HepG2 (cell line): ENCODE results near the gene ELP4.

Experiments used
- HDAC2 ChIP-seq: sonication (generic); formaldehyde crosslinking; IDR thresholded peaks from 2 replicates; pipeline ENCODE4 v1.4.0; 2020; ENCODE audit warnings: missing genetic modification reagents
- HNRNPL ChIP-seq: fragments of 200-400 bp; formaldehyde crosslinking; IDR thresholded peaks from 2 replicates; pipeline ENCODE4 v1.6.1; 2017; ENCODE audit warnings: mild to moderate bottlenecking, low read depth, low read length
- POLR2A ChIP-seq, 2 experiments: IDR thresholded peaks; 2 replicates each; pipeline ENCODE4 v1.6.1; 2011; ENCODE audit warnings: low read depth in 2 of 2, low read length in 2 of 2, mild to moderate bottlenecking in 1 of 2, moderate library complexity in 1 of 2; ENCODE audit not compliant: insufficient read depth in 1 of 2
- POLR2AphosphoS5 ChIP-seq: IDR thresholded peaks from 2 replicates; pipeline ENCODE4 v1.6.1; 2012; ENCODE audit warnings: low read depth, low read length
- RBAK ChIP-seq: sonication (generic); formaldehyde crosslinking; IDR thresholded peaks from 2 replicates; pipeline ENCODE4 v1.5.1; 2020; ENCODE audit warnings: mild to moderate bottlenecking, missing genetic modification reagents
- SMARCE1 ChIP-seq: fragments of 450-650 bp; IDR thresholded peaks from 2 replicates; pipeline ENCODE4 v1.6.1; 2017; ENCODE audit warnings: borderline replicate concordance
- TF ChIP-seq, protein P1 (sequence below): sonication (generic); formaldehyde crosslinking; IDR thresholded peaks from 2 replicates; pipeline ENCODE4 v1.4.0; 2020; ENCODE audit warnings: missing genetic modification reagents
- TF ChIP-seq, protein P2 (sequence below): sonication (generic); formaldehyde crosslinking; IDR thresholded peaks from 2 replicates; pipeline ENCODE4 v1.5.0; 2020; ENCODE audit warnings: mild to moderate bottlenecking, missing genetic modification reagents, moderate library complexity
- TF ChIP-seq, protein P3 (sequence below): sonication (generic); formaldehyde crosslinking; IDR thresholded peaks from 2 replicates; pipeline ENCODE4 v1.4.0; 2020; ENCODE audit warnings: missing genetic modification reagents

DNA sequence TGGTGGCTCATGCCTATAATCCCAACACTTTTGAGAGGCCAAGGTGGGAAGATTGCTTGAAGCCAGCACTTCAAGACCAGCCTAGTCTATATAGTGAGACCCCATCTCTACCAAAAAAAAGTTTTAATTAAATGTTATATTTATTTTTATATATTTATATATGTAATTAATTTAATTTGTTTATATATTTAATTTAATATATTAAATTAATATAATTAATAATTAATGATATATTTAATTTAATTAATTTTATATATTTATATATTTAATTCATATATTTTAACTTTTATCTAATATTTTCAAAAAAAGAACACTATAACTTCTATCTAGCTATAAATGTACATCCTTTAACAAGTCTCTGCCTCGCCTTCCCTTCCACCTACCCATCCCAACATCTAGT lies 196.8 kb downstream of the ELP4 start:
- TF ChIP-seq SMARCE1 = no peak
- TF ChIP-seq POLR2AphosphoS5 = no peak
- no peak for TF ChIP-seq RBAK (CRISPR knock-in tag)
- TF ChIP-seq POLR2A (IDR thresholded peaks at IDR 0.05; ENCODE audit: insufficient read depth in 1 of 2, low read depth in 2 of 2, low read length in 2 of 2) = no peak
- TF ChIP-seq, protein P1, sequence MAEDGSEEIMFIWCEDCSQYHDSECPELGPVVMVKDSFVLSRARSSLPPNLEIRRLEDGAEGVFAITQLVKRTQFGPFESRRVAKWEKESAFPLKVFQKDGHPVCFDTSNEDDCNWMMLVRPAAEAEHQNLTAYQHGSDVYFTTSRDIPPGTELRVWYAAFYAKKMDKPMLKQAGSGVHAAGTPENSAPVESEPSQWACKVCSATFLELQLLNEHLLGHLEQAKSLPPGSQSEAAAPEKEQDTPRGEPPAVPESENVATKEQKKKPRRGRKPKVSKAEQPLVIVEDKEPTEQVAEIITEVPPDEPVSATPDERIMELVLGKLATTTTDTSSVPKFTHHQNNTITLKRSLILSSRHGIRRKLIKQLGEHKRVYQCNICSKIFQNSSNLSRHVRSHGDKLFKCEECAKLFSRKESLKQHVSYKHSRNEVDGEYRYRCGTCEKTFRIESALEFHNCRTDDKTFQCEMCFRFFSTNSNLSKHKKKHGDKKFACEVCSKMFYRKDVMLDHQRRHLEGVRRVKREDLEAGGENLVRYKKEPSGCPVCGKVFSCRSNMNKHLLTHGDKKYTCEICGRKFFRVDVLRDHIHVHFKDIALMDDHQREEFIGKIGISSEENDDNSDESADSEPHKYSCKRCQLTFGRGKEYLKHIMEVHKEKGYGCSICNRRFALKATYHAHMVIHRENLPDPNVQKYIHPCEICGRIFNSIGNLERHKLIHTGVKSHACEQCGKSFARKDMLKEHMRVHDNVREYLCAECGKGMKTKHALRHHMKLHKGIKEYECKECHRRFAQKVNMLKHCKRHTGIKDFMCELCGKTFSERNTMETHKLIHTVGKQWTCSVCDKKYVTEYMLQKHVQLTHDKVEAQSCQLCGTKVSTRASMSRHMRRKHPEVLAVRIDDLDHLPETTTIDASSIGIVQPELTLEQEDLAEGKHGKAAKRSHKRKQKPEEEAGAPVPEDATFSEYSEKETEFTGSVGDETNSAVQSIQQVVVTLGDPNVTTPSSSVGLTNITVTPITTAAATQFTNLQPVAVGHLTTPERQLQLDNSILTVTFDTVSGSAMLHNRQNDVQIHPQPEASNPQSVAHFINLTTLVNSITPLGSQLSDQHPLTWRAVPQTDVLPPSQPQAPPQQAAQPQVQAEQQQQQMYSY (CRISPR knock-in tag) = no peak
- TF ChIP-seq, protein P2, sequence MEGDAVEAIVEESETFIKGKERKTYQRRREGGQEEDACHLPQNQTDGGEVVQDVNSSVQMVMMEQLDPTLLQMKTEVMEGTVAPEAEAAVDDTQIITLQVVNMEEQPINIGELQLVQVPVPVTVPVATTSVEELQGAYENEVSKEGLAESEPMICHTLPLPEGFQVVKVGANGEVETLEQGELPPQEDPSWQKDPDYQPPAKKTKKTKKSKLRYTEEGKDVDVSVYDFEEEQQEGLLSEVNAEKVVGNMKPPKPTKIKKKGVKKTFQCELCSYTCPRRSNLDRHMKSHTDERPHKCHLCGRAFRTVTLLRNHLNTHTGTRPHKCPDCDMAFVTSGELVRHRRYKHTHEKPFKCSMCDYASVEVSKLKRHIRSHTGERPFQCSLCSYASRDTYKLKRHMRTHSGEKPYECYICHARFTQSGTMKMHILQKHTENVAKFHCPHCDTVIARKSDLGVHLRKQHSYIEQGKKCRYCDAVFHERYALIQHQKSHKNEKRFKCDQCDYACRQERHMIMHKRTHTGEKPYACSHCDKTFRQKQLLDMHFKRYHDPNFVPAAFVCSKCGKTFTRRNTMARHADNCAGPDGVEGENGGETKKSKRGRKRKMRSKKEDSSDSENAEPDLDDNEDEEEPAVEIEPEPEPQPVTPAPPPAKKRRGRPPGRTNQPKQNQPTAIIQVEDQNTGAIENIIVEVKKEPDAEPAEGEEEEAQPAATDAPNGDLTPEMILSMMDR (CRISPR knock-in tag) = no peak
- TF ChIP-seq, protein P3, sequence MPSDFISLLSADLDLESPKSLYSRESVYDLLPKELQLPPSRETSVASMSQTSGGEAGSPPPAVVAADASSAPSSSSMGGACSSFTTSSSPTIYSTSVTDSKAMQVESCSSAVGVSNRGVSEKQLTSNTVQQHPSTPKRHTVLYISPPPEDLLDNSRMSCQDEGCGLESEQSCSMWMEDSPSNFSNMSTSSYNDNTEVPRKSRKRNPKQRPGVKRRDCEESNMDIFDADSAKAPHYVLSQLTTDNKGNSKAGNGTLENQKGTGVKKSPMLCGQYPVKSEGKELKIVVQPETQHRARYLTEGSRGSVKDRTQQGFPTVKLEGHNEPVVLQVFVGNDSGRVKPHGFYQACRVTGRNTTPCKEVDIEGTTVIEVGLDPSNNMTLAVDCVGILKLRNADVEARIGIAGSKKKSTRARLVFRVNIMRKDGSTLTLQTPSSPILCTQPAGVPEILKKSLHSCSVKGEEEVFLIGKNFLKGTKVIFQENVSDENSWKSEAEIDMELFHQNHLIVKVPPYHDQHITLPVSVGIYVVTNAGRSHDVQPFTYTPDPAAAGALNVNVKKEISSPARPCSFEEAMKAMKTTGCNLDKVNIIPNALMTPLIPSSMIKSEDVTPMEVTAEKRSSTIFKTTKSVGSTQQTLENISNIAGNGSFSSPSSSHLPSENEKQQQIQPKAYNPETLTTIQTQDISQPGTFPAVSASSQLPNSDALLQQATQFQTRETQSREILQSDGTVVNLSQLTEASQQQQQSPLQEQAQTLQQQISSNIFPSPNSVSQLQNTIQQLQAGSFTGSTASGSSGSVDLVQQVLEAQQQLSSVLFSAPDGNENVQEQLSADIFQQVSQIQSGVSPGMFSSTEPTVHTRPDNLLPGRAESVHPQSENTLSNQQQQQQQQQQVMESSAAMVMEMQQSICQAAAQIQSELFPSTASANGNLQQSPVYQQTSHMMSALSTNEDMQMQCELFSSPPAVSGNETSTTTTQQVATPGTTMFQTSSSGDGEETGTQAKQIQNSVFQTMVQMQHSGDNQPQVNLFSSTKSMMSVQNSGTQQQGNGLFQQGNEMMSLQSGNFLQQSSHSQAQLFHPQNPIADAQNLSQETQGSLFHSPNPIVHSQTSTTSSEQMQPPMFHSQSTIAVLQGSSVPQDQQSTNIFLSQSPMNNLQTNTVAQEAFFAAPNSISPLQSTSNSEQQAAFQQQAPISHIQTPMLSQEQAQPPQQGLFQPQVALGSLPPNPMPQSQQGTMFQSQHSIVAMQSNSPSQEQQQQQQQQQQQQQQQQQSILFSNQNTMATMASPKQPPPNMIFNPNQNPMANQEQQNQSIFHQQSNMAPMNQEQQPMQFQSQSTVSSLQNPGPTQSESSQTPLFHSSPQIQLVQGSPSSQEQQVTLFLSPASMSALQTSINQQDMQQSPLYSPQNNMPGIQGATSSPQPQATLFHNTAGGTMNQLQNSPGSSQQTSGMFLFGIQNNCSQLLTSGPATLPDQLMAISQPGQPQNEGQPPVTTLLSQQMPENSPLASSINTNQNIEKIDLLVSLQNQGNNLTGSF (CRISPR knock-in tag) = no peak
- no peak for TF ChIP-seq HNRNPL
- no peak for TF ChIP-seq HDAC2 (CRISPR knock-in tag)
